Neural crest cell (in vitro differentiated cells): ENCODE results near the gene ARID3A. TPM values are rescaled to one million over a fixed set of nuclear protein-coding genes. Genes with fewer than 3 reads are reported as not detected.
A peak's percentile ranks its signal among the peaks of the same experiment; 100 is the strongest.

ENCODE experiments used
- DNase-seq: peaks from one replicate; pipeline ENCODE4 v3.0.0; 2021; ENCODE audit warnings: low read depth, mixed read lengths, low spot score
- H3K27ac Mint-ChIP-seq: one replicate; pipeline ENCODE4 v1.8.0; 2021; ENCODE audit warnings: mild to moderate bottlenecking, mixed read lengths; ENCODE audit not compliant: unreplicated experiment
- H3K27me3 Mint-ChIP-seq: 2 replicates; pipeline ENCODE4 v1.8.0; 2021; ENCODE audit warnings: low read depth, mild to moderate bottlenecking, mixed read lengths
- H3K36me3 Mint-ChIP-seq: 2 replicates; pipeline ENCODE4 v1.8.0; 2021; ENCODE audit warnings: low read depth, mild to moderate bottlenecking, mixed read lengths
- H3K4me1 Mint-ChIP-seq: 2 replicates; pipeline ENCODE4 v1.8.0; 2021; ENCODE audit warnings: mixed read lengths
- H3K4me3 Mint-ChIP-seq: one replicate; pipeline ENCODE4 v1.8.0; 2021; ENCODE audit warnings: mild to moderate bottlenecking, mixed read lengths
- H3K9me3 Mint-ChIP-seq: 2 replicates; pipeline ENCODE4 v1.8.0; 2021; ENCODE audit warnings: mixed read lengths
- CTCF ChIP-seq: fragments of 200-600 bp; sonication (generic); conservative IDR thresholded peaks from 2 replicates; pipeline ENCODE4 v1.5.0; 2021; ENCODE audit warnings: antibody characterized with exemption, mild to moderate bottlenecking
- total RNA-seq: library from RNA; stranded (reverse); gene quantifications from 2 replicates; pipeline ENCODE4 v1.2.1, GENCODE V29; 2021

ARID3A gene
- total RNA-seq, 1 donor from 2014 or later: 48.4 TPM

DNA sequence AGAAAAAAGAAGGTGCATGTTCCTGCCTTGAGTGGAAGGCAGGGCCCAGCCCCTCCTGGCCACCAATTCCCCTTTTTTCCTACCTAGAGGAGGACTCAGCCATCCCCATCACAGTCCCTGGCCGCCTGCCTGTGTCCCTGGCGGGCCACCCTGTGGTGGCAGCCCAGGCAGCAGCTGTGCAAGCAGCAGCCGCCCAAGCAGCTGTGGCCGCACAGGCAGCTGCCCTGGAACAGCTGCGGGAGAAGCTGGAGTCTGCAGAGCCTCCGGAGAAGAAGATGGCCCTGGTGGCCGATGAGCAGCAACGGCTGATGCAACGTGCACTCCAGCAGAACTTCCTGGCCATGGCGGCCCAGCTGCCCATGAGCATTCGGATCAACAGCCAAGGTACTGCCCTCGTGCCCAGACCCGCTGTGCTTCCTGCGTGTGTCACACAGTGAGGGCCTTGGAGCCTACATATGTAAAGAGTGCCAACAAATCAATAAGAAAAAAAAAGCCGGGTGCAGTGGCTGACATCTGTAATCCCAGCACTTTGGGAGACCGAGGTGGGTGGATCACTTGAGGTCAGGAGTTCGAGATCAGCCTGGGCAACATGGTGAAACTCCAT lies 40.8 kb downstream of the ARID3A start:
- Mint-ChIP-seq H3K4me3 (no peak overlapping the region), H3K27ac (no peak overlapping the region), H3K4me1 (peaks cover 5% of the 10 kb centered on the region), H3K36me3 (peaks cover 25% of the 10 kb centered on the region), H3K27me3 (no peaks in the 10 kb centered on the region), H3K9me3 (peaks cover 4% of the 10 kb centered on the region)
- DNase-seq: no peak
- TF ChIP-seq CTCF: no peak

GRCh38 chr19:970695-971094 lies 44.9 kb downstream of the ARID3A start:
- no peak for DNase-seq
- peaks cover 22% of the 10 kb centered on the region for H3K36me3 Mint-ChIP-seq
- H3K27me3 Mint-ChIP-seq: no peaks in the 10 kb centered on the region
- H3K4me1 Mint-ChIP-seq: no peaks in the 10 kb centered on the region
- peaks cover 4% of the 10 kb centered on the region for H3K9me3 Mint-ChIP-seq
- no peak overlapping the region for H3K27ac Mint-ChIP-seq
- peak; percentile 75 for TF ChIP-seq CTCF
- H3K4me3 Mint-ChIP-seq: no peak overlapping the region

- H3K9me3 Mint-ChIP-seq: peaks cover 4% of the 10 kb centered on the region
- no peak overlapping the region for H3K27ac Mint-ChIP-seq
- no peaks in the 10 kb centered on the region for H3K27me3 Mint-ChIP-seq
- H3K4me1 Mint-ChIP-seq: no peaks in the 10 kb centered on the region
- no peak overlapping the region for H3K4me3 Mint-ChIP-seq
- DNase-seq: no peak
- no peak for TF ChIP-seq CTCF
- peaks cover 18% of the 10 kb centered on the region for H3K36me3 Mint-ChIP-seq
Observed at GRCh38 chr19:971795-972194, 46.0 kb downstream of the ARID3A start.

DNA sequence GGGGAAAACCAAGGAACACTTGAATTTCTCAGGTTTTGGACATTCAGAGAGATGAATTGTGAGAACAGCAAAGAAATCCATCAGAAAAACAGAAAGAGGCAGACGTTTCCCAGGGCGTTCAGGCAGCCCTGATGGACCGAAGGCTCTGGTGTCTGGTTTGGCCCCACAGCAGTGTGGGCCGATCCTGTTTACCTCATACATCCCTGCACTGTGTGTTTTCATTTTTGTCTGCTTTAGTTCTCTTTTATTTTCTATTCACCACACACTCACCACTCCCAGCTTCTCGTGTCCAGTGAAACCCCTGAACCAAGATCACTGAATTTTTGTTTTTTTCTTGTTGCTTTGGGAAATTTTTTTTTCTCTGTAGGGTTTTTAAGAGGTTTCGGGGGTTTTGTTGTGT lies 46.4 kb downstream of the ARID3A start:
- Mint-ChIP-seq H3K4me3 (no peak overlapping the region), H3K27ac (no peak overlapping the region), H3K4me1 (no peaks in the 10 kb centered on the region), H3K36me3 (peaks cover 15% of the 10 kb centered on the region), H3K9me3 (peaks cover 4% of the 10 kb centered on the region), H3K27me3 (no peaks in the 10 kb centered on the region)
- no peak for DNase-seq
- TF ChIP-seq CTCF: no peak

GRCh38 chr19:973726-974563 lies 48.1 kb downstream of the ARID3A start:
- TF ChIP-seq CTCF: no peak
- Mint-ChIP-seq H3K27me3 (no peaks in the 10 kb centered on the region), H3K9me3 (peaks cover 4% of the 10 kb centered on the region), H3K36me3 (peaks cover 13% of the 10 kb centered on the region), H3K4me3 (no peak overlapping the region), H3K27ac (no peak overlapping the region), H3K4me1 (no peaks in the 10 kb centered on the region)
- DNase-seq: no peak
